BJ (cell line): ENCODE measurements around the gene MAP6. TPM values are rescaled to one million over a fixed set of nuclear protein-coding genes. Genes with fewer than 3 reads are reported as not detected.

Experiments
- CTCF ChIA-PET: fragments of 350-600 bp; formaldehyde crosslinking; extraction: SDS; loops from one replicate; lab custom pipeline; 2021; ENCODE audit warnings: antibody characterized with exemption, inconsistent platforms; lab: Yijun Ruan, JAX
- POLR2A ChIA-PET: fragments of 300-600 bp; sonication (Branson Sonifier 250); formaldehyde crosslinking; extraction: SDS; loops from one replicate; lab custom pipeline; 2021; ENCODE audit warnings: antibody characterized with exemption; lab: Charles Lee
- DNase-seq: peaks from one replicate; pipeline ENCODE4 v3.0.0-alpha.2; 2011; ENCODE audit warnings: low read depth
- H3K27me3 ChIP-seq: 2 replicates; pipeline ENCODE4 v1.6.0; 2011; ENCODE audit warnings: low read length; ENCODE audit not compliant: control insufficient read depth, insufficient read depth
- H3K36me3 ChIP-seq: 2 replicates; pipeline ENCODE4 v1.5.1; 2011; ENCODE audit warnings: low read length; ENCODE audit not compliant: control insufficient read depth, insufficient read depth
- H3K4me3 ChIP-seq: 2 replicates; pipeline ENCODE4 v1.5.1; 2011; ENCODE audit warnings: low read depth, mild to moderate bottlenecking, control low read depth, low read length
- CTCF ChIP-seq: IDR thresholded peaks from 2 replicates; pipeline ENCODE4 v1.5.1; 2011; ENCODE audit warnings: low read depth, mild to moderate bottlenecking, control low read depth, inconsistent platforms, low read length, moderate library complexity; ENCODE audit not compliant: insufficient read depth
- polyA plus RNA-seq: library from polyadenylated mRNA; depleted of rRNA; stranded (reverse); fragments of >200 nt; gene quantifications from 2 replicates; pipeline ENCODE4 v1.2.3, GENCODE V29; 2011

MAP6 gene
- polyA plus RNA-seq, 1 experiment, result 12.3 TPM

- Histone ChIP-seq H3K27me3 (peaks cover 8% of the 10 kb centered on the region), H3K36me3 (no peaks in the 10 kb centered on the region), H3K4me3 (no peak overlapping the region)
- DNase-seq, result no peak
- no peak for TF ChIP-seq CTCF
- ChIA-PET CTCF (interaction anchor here (1.2 to 5.7 kb wide), 5 partner anchors 10 to 96 kb away, joined by 3 to 69 read pairs (median 5); no protein-coding TSS in a partner anchor), POLR2A (no interaction called here)
Observed at GRCh38 chr11:75542088-75542438, 126.8 kb downstream of the MAP6 start.

- TF ChIP-seq CTCF, result no peak
- Histone ChIP-seq H3K36me3 (no peaks in the 10 kb centered on the region), H3K27me3 (peaks cover 6% of the 10 kb centered on the region; the same call in 1 of the 2 replicates), H3K4me3 (no peak overlapping the region)
- DNase-seq, result no peak
- ChIA-PET CTCF (interaction anchor here (0.5 to 4.8 kb wide), 7 partner anchors 10 to 261 kb away, joined by 3 to 16 read pairs (median 5); no protein-coding TSS in a partner anchor), POLR2A (no interaction called here)
Observed at GRCh38 chr11:75541193-75542087, 127.4 kb downstream of the MAP6 start.

GRCh38 chr11:75539459-75540334 is 129.1 kb downstream of the MAP6 start:
- Histone ChIP-seq H3K36me3 (no peaks in the 10 kb centered on the region), H3K4me3 (no peak overlapping the region), H3K27me3 (peaks cover 3% of the 10 kb centered on the region; the same call in 1 of the 2 replicates)
- no peak for TF ChIP-seq CTCF
- CTCF ChIA-PET, result interaction anchor here (1.0 to 2.0 kb wide), 5 partner anchors 8 to 152 kb away, joined by 3 to 6 read pairs (median 4); no protein-coding TSS in a partner anchor
- POLR2A ChIA-PET, result no interaction called here
- DNase-seq, result no peak

DNA sequence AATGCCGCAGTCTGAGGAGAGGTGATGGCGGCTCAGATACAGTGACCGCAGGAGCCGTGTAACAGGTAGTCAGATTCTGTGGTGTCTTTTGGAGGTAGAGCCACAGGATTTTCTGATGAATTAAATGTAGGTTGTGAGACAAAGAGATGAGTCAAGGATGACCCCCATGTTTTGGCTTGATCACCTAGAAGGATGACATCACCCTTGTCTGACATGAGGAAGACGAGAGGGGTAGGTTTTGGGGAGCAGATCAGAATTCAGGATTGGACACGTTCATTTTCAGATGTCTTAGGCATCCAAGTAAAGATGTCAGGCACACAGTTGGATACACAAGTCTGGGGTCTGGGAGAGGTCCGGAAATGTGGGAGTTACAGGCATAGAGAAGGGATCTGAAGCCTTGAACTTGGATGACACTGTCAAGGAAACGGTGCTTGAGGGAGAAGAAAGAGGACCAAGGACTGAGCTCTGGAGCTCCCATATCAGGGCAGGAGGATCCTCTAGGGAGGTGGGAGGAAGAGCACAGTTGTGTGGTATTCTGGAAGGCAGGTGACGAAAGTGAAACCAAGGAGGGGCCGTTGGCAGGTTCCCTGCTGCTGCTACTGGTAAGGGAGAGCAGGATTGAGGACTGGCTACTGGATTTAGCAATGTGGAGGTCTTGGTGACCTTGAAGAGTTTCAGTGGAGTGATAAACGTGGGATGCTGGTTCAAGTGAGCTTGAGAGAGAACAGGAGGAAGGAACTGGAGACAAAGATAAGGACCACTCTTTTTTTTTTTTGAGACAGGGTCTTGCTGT is 130.5 kb downstream of the MAP6 start:
- ChIA-PET POLR2A (no interaction called here), CTCF (interaction anchor here (0.6 to 2.0 kb wide), 4 partner anchors 9 to 95 kb away, joined by 3 to 6 read pairs (median 4); no protein-coding TSS in a partner anchor)
- peaks cover 3% of the 10 kb centered on the region; the same call in 1 of the 2 replicates for H3K27me3 ChIP-seq
- no peak for TF ChIP-seq CTCF
- no peak for DNase-seq
- no peaks in the 10 kb centered on the region for H3K36me3 ChIP-seq
- H3K4me3 ChIP-seq, result no peak overlapping the region
